ENCODE data around the gene CD19. TPM values are rescaled to one million over a fixed set of nuclear protein-coding genes. Genes with fewer than 3 reads are reported as not detected.

CD19 gene
- total and polyA plus RNA-seq, 2 donors (not counting 1 experiment from before 2014, with no cell fraction given) = under 0.01 to 0.05 TPM

DNA sequence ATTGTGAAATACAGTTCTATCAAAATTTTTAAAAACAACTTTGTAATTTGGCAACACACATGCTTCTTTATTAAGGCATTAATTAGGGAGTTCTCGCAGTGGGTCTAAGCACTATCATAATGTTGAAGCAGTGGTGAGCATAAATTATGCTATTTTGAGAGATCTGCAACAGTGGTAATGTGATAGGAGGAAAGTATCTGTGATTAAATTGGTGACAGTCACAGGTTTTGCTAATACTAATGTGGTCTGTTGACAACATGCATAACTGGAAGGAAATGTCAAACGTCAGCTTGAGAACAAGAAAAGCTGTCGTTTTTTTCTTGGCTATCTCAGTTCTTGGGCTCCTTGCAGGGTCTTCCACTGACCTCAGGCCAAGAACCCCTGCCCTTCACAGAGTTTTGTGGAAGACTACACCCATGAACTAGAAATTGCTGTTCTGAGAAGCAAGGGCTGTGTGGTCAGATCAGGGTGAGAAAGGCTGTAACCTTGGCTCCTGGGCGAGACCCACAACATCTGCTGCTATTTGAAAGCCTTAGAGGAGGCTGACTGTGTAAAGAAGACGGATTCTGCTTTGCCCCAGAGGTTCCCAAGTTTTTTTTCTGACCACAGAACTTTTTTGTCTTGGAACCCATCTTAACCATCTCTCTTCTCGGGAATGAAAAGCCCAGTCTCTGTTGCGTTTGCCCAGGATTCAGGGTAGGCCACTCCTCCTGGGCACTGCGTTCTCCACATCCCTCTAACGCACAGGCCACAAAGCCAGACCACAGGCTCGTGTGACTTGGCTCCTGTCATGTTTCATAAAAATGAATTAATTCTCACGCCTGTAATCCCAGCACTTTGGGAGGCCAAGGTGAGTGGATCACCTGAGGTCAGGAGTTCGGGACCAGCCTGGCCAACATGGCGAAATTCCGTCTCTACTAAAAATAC is 39.5 kb upstream of the CD19 start:
- no peak overlapping the region for H2AFZ ChIP-seq (ENCODE audit: low read length)
- DNase-seq (ENCODE audit: low read depth in 2 of 2) = no peak
- H3K4me3 ChIP-seq (replicated peaks in 1 of 4; ENCODE audit: control extremely low read depth in 1 of 4, insufficient read depth in 1 of 4, low read depth in 3 of 4, low read length in 4 of 4) = no peak overlapping the region
- no peaks in the 10 kb centered on the region for H3K27me3 ChIP-seq (ENCODE audit: control insufficient read depth, insufficient read depth, low read length)
- no peak overlapping the region for H3K4me2 ChIP-seq (ENCODE audit: extremely low read depth, insufficient read depth, low read length)
- no peak overlapping the region for H3K9ac ChIP-seq (ENCODE audit: insufficient read depth, low read length)
- no peak overlapping the region for H3K27ac ChIP-seq (ENCODE audit: insufficient read depth, low read length)
- no peaks in the 10 kb centered on the region for H3K36me3 ChIP-seq (ENCODE audit: control insufficient read depth, insufficient read depth, low read length)
- H3K4me1 ChIP-seq (ENCODE audit: control insufficient read depth, extremely low read depth, insufficient read depth, low read length) = no peaks in the 10 kb centered on the region
- TF ChIP-seq EZH2 (IDR thresholded peaks at IDR 0.05; ENCODE audit: low read length, missing control alignments) = no peak
- TF ChIP-seq, protein P1, sequence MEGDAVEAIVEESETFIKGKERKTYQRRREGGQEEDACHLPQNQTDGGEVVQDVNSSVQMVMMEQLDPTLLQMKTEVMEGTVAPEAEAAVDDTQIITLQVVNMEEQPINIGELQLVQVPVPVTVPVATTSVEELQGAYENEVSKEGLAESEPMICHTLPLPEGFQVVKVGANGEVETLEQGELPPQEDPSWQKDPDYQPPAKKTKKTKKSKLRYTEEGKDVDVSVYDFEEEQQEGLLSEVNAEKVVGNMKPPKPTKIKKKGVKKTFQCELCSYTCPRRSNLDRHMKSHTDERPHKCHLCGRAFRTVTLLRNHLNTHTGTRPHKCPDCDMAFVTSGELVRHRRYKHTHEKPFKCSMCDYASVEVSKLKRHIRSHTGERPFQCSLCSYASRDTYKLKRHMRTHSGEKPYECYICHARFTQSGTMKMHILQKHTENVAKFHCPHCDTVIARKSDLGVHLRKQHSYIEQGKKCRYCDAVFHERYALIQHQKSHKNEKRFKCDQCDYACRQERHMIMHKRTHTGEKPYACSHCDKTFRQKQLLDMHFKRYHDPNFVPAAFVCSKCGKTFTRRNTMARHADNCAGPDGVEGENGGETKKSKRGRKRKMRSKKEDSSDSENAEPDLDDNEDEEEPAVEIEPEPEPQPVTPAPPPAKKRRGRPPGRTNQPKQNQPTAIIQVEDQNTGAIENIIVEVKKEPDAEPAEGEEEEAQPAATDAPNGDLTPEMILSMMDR (conservative IDR thresholded peaks at IDR 0.05 in 1 of 2, IDR thresholded peaks at IDR 0.05 in 1 of 2; ENCODE audit: low read depth in 1 of 2, low read length in 2 of 2) = no peak
- no peaks in the 10 kb centered on the region for H3K79me2 ChIP-seq (ENCODE audit: control insufficient read depth, insufficient read depth, low read length)
- H3K9me3 ChIP-seq (ENCODE audit: control insufficient read depth, insufficient read depth, low read depth, low read length) = no peaks in the 10 kb centered on the region
- H4K20me1 ChIP-seq (ENCODE audit: control insufficient read depth, extremely low read depth, insufficient read depth, low read length) = no peaks in the 10 kb centered on the region

DNA sequence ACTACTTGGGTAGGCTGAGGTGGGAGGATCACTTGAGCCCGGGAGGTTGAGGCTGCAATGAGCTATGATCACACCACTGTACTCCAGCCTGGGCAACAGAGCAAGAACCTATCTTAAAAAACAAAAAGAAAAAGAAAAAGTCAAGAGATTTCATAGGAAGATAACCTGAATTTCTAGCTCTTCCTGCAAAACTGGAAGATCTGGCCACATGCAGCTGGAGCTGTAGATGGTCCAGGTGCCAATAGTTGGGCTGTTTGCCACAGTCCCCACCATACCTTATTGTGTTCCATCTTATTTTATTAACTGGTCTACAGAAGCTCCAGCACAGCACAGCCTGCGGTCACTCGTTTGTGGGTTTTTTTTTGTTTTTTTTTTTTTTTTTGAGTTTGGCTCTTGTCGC is 38.5 kb upstream of the CD19 start:
- Histone ChIP-seq H3K27ac (ENCODE audit: insufficient read depth, low read length) (no peak overlapping the region), H3K4me2 (ENCODE audit: extremely low read depth, insufficient read depth, low read length) (no peak overlapping the region), H3K9ac (ENCODE audit: insufficient read depth, low read length) (no peak overlapping the region), H3K79me2 (ENCODE audit: control insufficient read depth, insufficient read depth, low read length) (no peaks in the 10 kb centered on the region), H3K9me3 (ENCODE audit: control insufficient read depth, insufficient read depth, low read depth, low read length) (no peaks in the 10 kb centered on the region), H4K20me1 (ENCODE audit: control insufficient read depth, extremely low read depth, insufficient read depth, low read length) (no peaks in the 10 kb centered on the region), H3K4me1 (ENCODE audit: control insufficient read depth, extremely low read depth, insufficient read depth, low read length) (no peaks in the 10 kb centered on the region), H3K27me3 (ENCODE audit: control insufficient read depth, insufficient read depth, low read length) (no peaks in the 10 kb centered on the region), H3K4me3 (replicated peaks in 1 of 4; ENCODE audit: control extremely low read depth in 1 of 4, insufficient read depth in 1 of 4, low read depth in 3 of 4, low read length in 4 of 4) (no peak overlapping the region), H3K36me3 (ENCODE audit: control insufficient read depth, insufficient read depth, low read length) (no peaks in the 10 kb centered on the region), H2AFZ (ENCODE audit: low read length) (no peak overlapping the region)
- DNase-seq (ENCODE audit: low read depth in 2 of 2) = no peak
- TF ChIP-seq, protein P1 (conservative IDR thresholded peaks at IDR 0.05 in 1 of 2, IDR thresholded peaks at IDR 0.05 in 1 of 2; ENCODE audit: low read depth in 1 of 2, low read length in 2 of 2) = no peak
- TF ChIP-seq EZH2 (IDR thresholded peaks at IDR 0.05; ENCODE audit: low read length, missing control alignments) = no peak

DNA sequence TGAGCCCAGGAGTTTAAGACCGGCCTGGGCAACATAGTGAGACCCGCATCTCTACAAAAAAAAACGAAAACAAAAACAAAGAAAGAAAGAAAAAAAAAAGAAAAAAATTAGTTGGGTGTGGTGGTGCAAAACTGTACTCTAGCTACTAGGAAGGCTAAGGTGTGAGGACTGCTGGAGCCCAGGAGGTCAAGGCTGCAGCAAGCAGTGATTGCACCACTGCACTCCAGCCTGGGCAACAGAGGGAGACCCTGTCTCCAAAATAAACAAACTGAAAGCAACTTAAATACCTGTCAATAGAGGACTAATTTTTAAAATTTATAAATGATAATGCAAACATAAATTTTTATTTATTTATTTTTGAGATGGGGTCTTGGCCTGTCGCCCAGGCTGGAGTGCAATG is 36.2 kb upstream of the CD19 start:
- Histone ChIP-seq H3K27ac (ENCODE audit: insufficient read depth, low read length) (no peak overlapping the region), H3K4me1 (ENCODE audit: control insufficient read depth, extremely low read depth, insufficient read depth, low read length) (no peaks in the 10 kb centered on the region), H4K20me1 (ENCODE audit: control insufficient read depth, extremely low read depth, insufficient read depth, low read length) (no peaks in the 10 kb centered on the region), H3K9ac (ENCODE audit: insufficient read depth, low read length) (no peak overlapping the region), H3K27me3 (ENCODE audit: control insufficient read depth, insufficient read depth, low read length) (no peaks in the 10 kb centered on the region), H2AFZ (ENCODE audit: low read length) (no peak overlapping the region), H3K79me2 (ENCODE audit: control insufficient read depth, insufficient read depth, low read length) (no peaks in the 10 kb centered on the region), H3K4me3 (replicated peaks in 1 of 4; ENCODE audit: control extremely low read depth in 1 of 4, insufficient read depth in 1 of 4, low read depth in 3 of 4, low read length in 4 of 4) (no peak overlapping the region), H3K4me2 (ENCODE audit: extremely low read depth, insufficient read depth, low read length) (no peak overlapping the region), H3K36me3 (ENCODE audit: control insufficient read depth, insufficient read depth, low read length) (no peaks in the 10 kb centered on the region), H3K9me3 (ENCODE audit: control insufficient read depth, insufficient read depth, low read depth, low read length) (no peaks in the 10 kb centered on the region)
- TF ChIP-seq EZH2 (IDR thresholded peaks at IDR 0.05; ENCODE audit: low read length, missing control alignments) = no peak
- TF ChIP-seq, protein P1 (conservative IDR thresholded peaks at IDR 0.05 in 1 of 2, IDR thresholded peaks at IDR 0.05 in 1 of 2; ENCODE audit: low read depth in 1 of 2, low read length in 2 of 2) = no peak
- no peak for DNase-seq (ENCODE audit: low read depth in 2 of 2)
